HG03159 (cell line): ENCODE data around the gene MS4A15.
"Not testable (repeated sequence)": the region's sequence is repeated elsewhere in the genome, so short reads cannot be mapped to it uniquely, and the experiment has no call there.

Experiments used
- ATAC-seq: cut with Tn5 transposase; IDR thresholded peaks from one replicate; pipeline ENCODE4 v1.9.1; 2021; ENCODE audit warnings: mild to moderate bottlenecking, moderate library complexity; ENCODE audit not compliant: unreplicated experiment

The MS4A15 gene

DNA sequence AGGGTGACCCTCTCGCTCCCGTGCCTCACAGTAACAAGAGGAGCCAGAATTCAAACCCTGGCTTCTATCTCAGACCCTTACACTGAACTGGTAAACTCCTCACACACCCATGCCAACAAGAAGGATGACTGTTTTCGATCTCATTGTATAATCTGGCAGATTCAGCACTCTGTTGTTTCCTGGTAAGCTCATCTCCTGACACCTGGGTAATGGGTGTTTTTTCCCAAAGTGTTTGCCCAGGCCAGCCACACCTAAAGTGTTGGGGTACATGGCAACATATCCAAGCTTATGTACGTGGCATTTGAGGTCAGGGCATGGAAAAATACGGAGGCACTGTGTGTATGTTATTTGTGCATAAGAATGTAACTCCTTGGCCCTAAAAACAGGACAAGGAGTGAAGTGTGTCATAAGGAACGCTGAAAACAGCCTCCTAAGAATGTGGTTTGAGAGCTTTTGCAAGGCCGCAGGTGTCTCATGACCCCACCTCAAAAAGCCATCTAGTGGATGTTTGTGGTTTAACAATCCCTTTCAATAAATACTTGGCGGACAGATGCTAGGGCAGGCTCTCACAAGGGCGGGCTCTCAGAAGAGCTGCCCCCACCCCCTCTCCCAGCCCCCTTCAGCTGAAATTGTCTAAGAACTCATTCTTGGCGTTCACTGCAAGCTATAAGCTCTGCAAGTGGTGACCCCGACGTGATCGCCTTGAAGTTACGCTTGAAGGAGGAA, at the start of gene MS4A15:
MS4A15 (plus strand) TSS at position 561 of the 726 bp plus-strand sequence. CDS start 6,867 bp downstream, outside the sequence.
- no peak for ATAC-seq

- ATAC-seq, result no peak
These were observed 49.7 kb upstream of the MS4A15 start for GRCh38 chr11:60706931-60707330.

- ATAC-seq, result no peak
These were observed 46.2 kb upstream of the MS4A15 start for GRCh38 chr11:60710482-60710881.

GRCh38 chr11:60711276-60711675, 45.4 kb upstream of the MS4A15 start:
- no peak for ATAC-seq

GRCh38 chr11:60713423-60713822, 43.2 kb upstream of the MS4A15 start:
- ATAC-seq, result not testable (repeated sequence)

- no peak for ATAC-seq
These were observed 38.7 kb upstream of the MS4A15 start for GRCh38 chr11:60717956-60718355.

DNA sequence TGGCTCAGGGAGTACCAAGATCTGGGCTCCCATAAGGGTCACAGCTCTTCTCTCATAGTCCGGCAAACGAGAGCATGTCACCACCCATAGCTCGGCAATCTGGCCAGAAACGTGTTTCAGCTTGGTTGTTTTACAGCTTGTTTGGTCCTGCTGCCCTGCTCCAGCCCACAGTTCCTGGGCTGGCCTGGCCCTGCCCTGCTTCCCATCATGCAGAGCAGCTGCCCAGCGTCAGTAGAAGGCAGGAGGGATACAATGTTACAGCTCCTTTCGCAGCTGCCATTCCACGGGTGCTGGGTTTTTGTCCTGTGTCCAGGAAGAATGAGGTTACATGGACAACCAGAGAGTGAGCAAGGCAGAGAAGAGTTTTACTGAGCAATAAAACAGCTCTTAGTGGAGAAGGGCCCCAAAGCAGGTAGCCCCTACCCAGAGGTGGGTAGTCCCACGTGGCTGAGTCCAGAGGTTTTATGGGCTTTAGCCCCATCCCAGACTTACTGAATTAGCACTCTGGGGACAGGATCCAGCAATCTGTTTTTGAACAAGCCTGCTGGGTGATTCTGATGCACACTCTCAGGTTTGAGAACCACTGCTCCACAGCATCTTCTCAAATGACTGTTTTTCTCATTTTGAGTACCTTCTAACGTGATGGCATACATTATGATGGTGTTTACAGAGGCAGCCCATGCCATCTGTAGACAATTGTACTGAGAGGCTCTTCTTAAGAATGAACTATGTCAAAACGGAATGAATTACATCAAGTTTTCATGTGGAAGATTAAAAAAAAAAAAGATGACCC, 37.9 kb upstream of the MS4A15 start:
- no peak for ATAC-seq

- ATAC-seq, result no peak
These were observed 37.3 kb upstream of the MS4A15 start for GRCh38 chr11:60719391-60719790.

DNA sequence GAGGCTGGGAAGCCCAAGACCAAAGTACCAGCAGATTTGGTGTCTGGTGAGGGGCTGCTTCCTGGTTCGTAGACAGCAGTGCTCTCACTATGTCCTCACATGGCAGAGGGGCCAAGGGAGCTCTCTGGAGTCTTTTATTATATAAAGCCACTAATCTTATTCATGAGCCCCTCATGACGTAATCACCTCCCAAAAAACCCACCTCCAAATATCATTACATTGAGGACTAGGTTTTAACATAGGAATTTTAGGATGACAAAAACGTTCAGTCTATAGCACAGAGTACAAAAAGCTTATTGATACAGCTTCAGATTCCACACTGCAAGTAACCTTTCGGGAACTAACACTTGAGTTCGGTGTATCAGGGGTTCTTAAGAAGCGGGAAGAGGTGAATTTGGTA, 36.2 kb upstream of the MS4A15 start:
- no peak for ATAC-seq

- ATAC-seq, result no peak
These were observed 32.2 kb upstream of the MS4A15 start, which contains the start of gene MS4A18 for GRCh38 chr11:60724420-60724819. MS4A18 (plus strand) TSS chr11:60724720.

- ATAC-seq, result no peak
These were observed 31.1 kb upstream of the MS4A15 start for GRCh38 chr11:60725592-60725991.

DNA sequence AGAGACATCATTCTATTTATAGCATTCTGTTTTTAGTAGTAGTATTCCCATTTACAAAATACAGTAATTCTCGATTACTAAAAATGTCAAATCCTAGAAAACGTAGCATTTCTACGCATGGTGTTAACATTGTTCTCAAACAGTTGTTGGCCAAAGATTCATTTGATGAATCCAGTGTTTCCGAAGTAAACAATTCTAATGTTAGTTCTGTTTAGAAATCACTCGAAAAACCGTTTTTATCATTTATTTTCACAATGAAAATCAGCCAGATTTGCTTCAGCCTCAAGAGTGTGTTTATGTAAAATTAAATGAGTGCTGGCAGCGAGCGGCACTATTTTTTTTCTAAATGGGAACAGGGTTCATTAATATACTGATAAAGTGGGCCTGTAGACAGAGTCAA, 25.1 kb upstream of the MS4A15 start:
- ATAC-seq, result no peak

DNA sequence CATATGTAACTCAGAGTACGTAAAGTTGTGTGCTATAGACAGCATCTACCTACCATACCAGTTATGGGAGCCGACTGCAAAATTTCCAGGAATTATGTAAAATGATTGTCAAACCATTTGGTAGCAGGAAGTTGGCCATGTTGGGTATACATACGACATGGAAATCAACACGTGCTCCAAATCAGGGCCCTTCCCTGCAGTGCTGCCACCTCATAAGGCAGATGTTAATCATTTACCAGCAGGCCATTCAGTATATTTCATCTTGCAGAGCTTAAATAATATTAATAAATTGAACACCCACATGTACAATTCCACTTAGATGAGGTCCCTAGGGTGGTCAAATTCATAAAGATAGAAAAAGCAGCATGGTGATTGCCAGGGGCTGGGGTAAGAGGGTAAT, 22.4 kb upstream of the MS4A15 start:
- no peak for ATAC-seq

DNA sequence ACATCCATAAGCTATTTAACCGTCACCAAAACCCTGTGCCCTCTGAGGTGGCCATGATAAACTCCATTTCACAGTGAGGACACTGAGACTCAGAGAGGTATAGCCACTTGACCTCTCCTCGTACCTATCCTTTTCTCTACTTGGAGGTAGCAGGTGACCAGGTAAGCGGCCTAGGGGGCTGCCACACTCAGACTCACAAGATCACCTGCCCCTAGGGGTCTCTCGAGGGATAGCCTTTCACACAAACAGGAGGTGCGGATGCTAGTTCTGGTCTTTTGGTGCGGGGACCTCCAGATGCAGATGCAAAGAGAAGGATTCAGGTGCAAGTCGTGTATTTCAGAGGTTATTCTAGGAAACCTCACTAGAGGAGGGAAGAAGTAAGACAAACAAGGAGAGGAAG, 17.6 kb upstream of the MS4A15 start:
- no peak for ATAC-seq

DNA sequence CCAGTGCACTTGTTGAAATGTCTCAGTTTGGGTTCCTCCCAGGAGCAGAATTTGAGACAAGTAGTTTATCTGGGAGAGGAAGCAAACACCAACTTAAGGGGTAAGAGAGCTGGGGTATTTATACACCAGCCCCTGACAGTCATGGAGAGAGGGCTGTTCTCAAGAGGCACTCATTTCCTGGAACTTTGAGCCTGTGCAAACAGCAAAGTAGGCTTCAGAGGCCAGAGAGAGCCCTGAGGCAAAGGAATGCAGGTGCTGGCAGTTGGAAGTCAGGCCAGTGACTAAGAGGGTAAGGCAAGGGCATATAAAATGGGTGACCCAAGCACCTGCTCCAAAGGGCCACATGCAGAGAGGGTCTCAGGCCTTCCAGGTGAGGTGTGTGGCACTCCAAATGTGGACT, 16.1 kb upstream of the MS4A15 start:
- no peak for ATAC-seq

DNA sequence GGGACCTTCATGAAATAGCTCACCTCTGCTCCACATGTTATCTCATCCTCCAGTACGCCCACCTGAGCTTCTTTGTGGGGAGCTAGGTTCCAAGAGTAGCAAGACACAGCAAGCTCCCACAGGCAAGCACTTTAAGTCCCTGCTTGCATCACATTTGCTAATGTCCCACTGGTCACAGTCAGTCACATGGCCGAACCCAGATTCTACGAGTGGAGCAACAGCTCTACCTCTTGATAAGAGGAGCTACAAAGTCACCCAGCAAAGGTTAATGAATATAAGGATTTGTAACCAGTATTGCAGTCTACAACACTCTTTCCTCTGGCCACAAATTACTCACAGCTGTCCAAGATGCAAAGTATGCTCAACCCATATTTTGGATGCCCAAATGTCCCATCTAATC, 15.2 kb upstream of the MS4A15 start:
- ATAC-seq, result no peak

- ATAC-seq, result no peak
These were observed 13.6 kb upstream of the MS4A15 start for GRCh38 chr11:60743058-60743457.

- ATAC-seq, result no peak
These were observed 12.6 kb upstream of the MS4A15 start for GRCh38 chr11:60744114-60744513.

- no peak for ATAC-seq
These were observed 9.3 kb upstream of the MS4A15 start for GRCh38 chr11:60747359-60747873.

DNA sequence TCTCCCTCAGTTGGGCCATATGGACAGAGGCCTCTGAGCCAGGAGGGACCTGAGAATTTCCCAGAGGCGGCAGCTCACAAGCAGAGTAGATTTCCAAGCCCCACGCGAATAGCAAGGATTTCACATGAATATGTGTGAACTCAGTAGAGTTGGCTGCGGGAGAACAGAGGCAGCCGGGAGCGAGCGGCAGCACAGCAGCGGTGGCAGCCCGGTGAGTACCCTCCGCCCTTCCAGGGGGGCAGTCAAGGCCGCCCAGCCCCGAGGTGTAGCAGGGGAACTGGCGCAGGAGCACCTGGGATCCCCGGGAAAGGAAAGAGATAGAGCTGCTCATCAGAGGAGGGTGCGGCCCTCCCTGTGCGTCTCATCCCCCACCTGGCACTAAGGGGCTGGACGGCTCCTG, 8.4 kb upstream of the MS4A15 start:
- no peak for ATAC-seq

DNA sequence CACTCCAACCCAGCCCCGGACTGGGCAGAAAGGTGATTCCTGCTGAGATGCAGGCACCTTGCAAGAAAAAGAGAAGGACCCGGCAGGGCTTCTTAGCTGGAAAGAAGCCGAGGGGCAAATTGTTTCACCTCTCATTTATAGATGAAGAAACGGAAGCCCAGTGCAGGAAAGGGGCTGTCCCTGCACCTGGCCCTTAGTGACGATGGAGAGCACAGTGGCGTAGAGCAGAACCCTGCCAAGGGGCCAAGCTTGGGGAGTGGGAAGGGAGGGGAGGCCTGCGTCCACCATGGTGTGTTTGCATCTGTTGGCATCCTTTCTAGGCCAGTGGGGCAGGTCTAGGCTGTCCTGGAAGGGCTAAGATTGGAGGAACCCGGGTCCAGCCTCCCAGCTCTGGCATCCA, 7.8 kb upstream of the MS4A15 start:
- ATAC-seq, result no peak

- no peak for ATAC-seq
These were observed 5.8 kb upstream of the MS4A15 start for GRCh38 chr11:60750911-60751310.
